NCI-H345 treated with DMSO at 0.1 percent for 48 hours (cell line): Measurements from ENCODE around the gene ITGB8.

Experiments used
- DNase-seq: peaks from one replicate; lab custom pipeline; 2025; ENCODE audit not compliant: unreplicated experiment; lab: John Stamatoyannopoulos, UW

The ITGB8 gene

DNA sequence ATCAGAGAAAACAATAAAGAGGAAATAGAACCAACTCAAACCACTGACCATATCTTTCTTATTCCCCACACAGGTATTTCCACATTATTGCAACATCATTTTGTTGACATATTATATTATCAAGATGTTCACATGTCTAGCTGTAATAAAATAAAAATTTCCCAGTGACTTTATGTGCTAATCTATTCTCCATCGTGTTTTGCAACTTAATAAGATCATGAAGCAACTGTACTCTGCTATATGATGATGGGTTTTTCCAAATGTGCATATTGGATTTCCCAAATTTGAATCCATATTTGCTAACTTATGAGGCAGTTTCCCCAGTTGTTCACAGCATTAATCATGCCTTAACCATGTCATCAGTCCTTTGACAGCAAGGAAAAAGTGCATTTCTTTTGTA is 127.8 kb downstream of the ITGB8 start:
- no peak for DNase-seq

DNA sequence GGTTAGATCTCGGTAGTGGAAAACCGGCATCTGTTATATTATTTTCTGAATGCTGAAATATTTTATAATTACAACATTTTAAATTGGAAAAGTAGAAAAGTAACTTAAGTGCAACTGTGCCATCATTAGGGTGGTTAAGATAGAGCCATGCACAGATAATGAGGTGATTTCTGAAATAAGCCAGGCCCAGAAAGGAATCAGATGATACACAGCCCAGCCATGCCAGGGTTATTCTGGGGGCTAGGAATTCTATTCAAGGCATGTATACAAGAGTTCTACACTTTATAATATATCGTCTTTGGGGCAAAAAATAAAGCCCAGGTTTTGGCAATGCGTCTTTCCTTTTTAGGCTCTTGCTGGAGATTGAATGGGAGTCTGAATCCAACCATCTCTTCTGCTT is 128.7 kb downstream of the ITGB8 start:
- DNase-seq, result no peak

DNA sequence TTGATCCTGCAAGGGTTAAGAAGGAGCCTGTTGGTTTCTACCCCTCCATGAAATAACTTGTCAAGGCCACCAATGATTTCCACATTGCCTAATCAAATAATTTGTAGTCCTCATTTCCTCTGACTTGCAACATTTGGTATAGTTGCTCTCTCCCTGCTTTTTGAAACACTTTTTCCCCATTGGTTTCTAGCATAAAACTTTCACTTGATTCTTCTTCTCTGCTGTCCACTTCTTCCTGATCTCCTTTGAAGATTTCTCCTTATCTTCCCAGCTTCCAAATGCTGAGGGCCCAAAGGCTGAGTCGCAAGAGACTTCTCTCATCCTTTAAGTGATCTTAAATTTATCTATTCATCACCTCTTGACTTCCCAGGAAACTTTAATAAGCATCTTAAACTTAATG is 134.2 kb downstream of the ITGB8 start:
- DNase-seq, result no peak
